Transverse colon (tissue), 4 donors: Measurements from ENCODE around the gene PGM1. TPM values are rescaled to one million over a fixed set of nuclear protein-coding genes. Genes with fewer than 3 reads are reported as not detected.

Experiments
- DNase-seq: peaks from one replicate; pipeline ENCODE4 v3.0.0-alpha.2; 2019
- H3K27ac ChIP-seq, 4 donors: fragments of 200-600 bp; sonication (generic); 2 replicates each; pipeline ENCODE4 v1.5.1; 2016 to 2018; ENCODE audit warnings: inconsistent platforms in 4 of 4
- H3K27me3 ChIP-seq: fragments of 200-600 bp; sonication (generic); 2 replicates; pipeline ENCODE4 v1.5.1; 2017; ENCODE audit warnings: inconsistent platforms
- H3K36me3 ChIP-seq, 4 donors: fragments of 200-600 bp; sonication (generic); 2 replicates each; pipeline ENCODE4 v1.5.1; 2017 to 2019; ENCODE audit warnings: inconsistent platforms in 4 of 4
- H3K4me1 ChIP-seq, 4 donors: fragments of 200-600 bp; sonication (generic); 2 replicates each; pipeline ENCODE4 v1.5.1; 2017 to 2020; ENCODE audit warnings: inconsistent platforms in 4 of 4
- H3K4me3 ChIP-seq, 4 donors: fragments of 200-600 bp; sonication (generic); 1 replicate in 1 of 4; 2 replicates in 3 of 4; pipeline versions ENCODE4 v1.5.1 to v1.6.1; 2017 to 2019; ENCODE audit warnings: inconsistent platforms in 4 of 4
- H3K9me3 ChIP-seq, 2 donors: fragments of 200-600 bp; sonication (generic); 2 replicates each; pipeline ENCODE4 v1.5.1; 2017 to 2019; ENCODE audit warnings: inconsistent platforms in 2 of 2
- CTCF ChIP-seq, 5 experiments: fragments of 200-600 bp in 3 of 5; fragments of 450-650 bp in 2 of 5; sonication (generic) in 3 of 5; IDR thresholded peaks; 1 replicate in 2 of 5; 2 replicates in 3 of 5; pipeline ENCODE4 v1.5.1; 2016 to 2017; ENCODE audit warnings: antibody characterized with exemption in 5 of 5, inconsistent platforms in 3 of 5, mild to moderate bottlenecking in 2 of 5, moderate library complexity in 1 of 5
- EP300 ChIP-seq: sonication (generic); formaldehyde crosslinking; IDR thresholded peaks from one replicate; pipeline ENCODE4 v1.6.1; 2017; ENCODE audit warnings: antibody characterized with exemption, low read depth
- POLR2A ChIP-seq: fragments of 450-650 bp; IDR thresholded peaks from one replicate; pipeline ENCODE4 v1.6.1; 2016; ENCODE audit warnings: antibody characterized with exemption, mild to moderate bottlenecking, moderate library complexity
- POLR2AphosphoS5 ChIP-seq, 3 donors: sonication (generic); formaldehyde crosslinking; IDR thresholded peaks; one replicate each; pipeline ENCODE4 v1.6.1; 2016; ENCODE audit warnings: antibody characterized with exemption in 3 of 3
- WGBS, 2 donors: methylation state at CpG; one replicate each; pipeline ENCODE4 v1.1.5; 2018; ENCODE audit warnings: low coverage in 1 of 2; 5-methylcytosine and 5-hydroxymethylcytosine counted together
- in situ Hi-C, 4 donors: fragments of 200-750 bp; cut with MboI; loops; one replicate each; pipeline versions ENCODE4 v1.15.0 to v1.15.1; 2017; ENCODE audit warnings: low sequenced_read_pairs in 3 of 4, low pct_ligation_motif_present in 1 of 4, low pct_unique_long_range_greater_than_20kb in 1 of 4
- intact Hi-C: fragments of 100-400 bp; cut with DNase I; formaldehyde crosslinking; loops from one replicate; pipeline ENCODE4 v1.15.1; 2023; ENCODE audit warnings: low total_unique reads
- total RNA-seq, 4 donors: library from RNA; depleted of rRNA; stranded (reverse); fragments of >200 nt; gene quantifications; one replicate each; pipeline ENCODE4 v1.1.0, GENCODE V29; 2016

Gene PGM1
- total RNA-seq, 4 donors from 2014 or later = 45.0 to 144 (median 103) TPM

GRCh38 chr1:63662841-63663240 lies 69.6 kb downstream of the PGM1 start:
- Histone ChIP-seq H3K4me3 (no peak overlapping the region), H3K9me3 (peaks cover 0 to 6% of the 10 kb centered on the region in 2 donors), H3K4me1 (no peaks in the 10 kb centered on the region), H3K27ac (no peak overlapping the region), H3K27me3 (no peaks in the 10 kb centered on the region), H3K36me3 (peaks cover 0 to 5% (median 0%) of the 10 kb centered on the region in 4 donors)
- intact Hi-C loops = no loop called here
- no peak for DNase-seq
- no peak for TF ChIP-seq CTCF (IDR thresholded peaks at IDR 0.05)
- no peak for TF ChIP-seq POLR2AphosphoS5 (IDR thresholded peaks at IDR 0.05)
- TF ChIP-seq POLR2A = no peak
- TF ChIP-seq EP300 = no peak
- WGBS, 2 donors = 95 to 100% methylated on average over 1 to 4 of the region's 4 CpGs
- in situ Hi-C loops = no loop called here

- H3K4me1 ChIP-seq = no peaks in the 10 kb centered on the region
- H3K27ac ChIP-seq = no peak overlapping the region
- DNase-seq = no peak
- H3K27me3 ChIP-seq = no peaks in the 10 kb centered on the region
- H3K9me3 ChIP-seq = peaks cover 0 to 6% of the 10 kb centered on the region in 2 donors
- in situ Hi-C loops = no loop called here
- TF ChIP-seq CTCF (IDR thresholded peaks at IDR 0.05) (no peak), POLR2A (no peak), POLR2AphosphoS5 (IDR thresholded peaks at IDR 0.05) (no peak), EP300 (no peak)
- 86% methylated on average over 3 of the region's 3 CpGs; no CpG with 5 or more reads in 1 of the 2 donors for WGBS, 2 donors
- H3K4me3 ChIP-seq = no peak overlapping the region
- intact Hi-C loops = no loop called here
- peaks cover 0 to 5% (median 0%) of the 10 kb centered on the region in 4 donors for H3K36me3 ChIP-seq
These were observed 70.1 kb downstream of the PGM1 start for GRCh38 chr1:63663301-63663700.

- no peak for DNase-seq
- intact Hi-C loops = no loop called here
- H3K4me1 ChIP-seq = no peaks in the 10 kb centered on the region
- in situ Hi-C loops = no loop called here
- no peak overlapping the region for H3K27ac ChIP-seq
- H3K36me3 ChIP-seq = peaks cover 0 to 5% (median 0%) of the 10 kb centered on the region in 4 donors
- H3K27me3 ChIP-seq = no peaks in the 10 kb centered on the region
- WGBS, 2 donors = 80 to 96% methylated on average over 3 to 5 of the region's 5 CpGs
- TF ChIP-seq POLR2A (no peak), EP300 (no peak), POLR2AphosphoS5 (IDR thresholded peaks at IDR 0.05) (no peak), CTCF (IDR thresholded peaks at IDR 0.05) (no peak)
- H3K4me3 ChIP-seq = no peak overlapping the region
- peaks cover 0 to 6% of the 10 kb centered on the region in 2 donors for H3K9me3 ChIP-seq
These were observed 70.7 kb downstream of the PGM1 start for GRCh38 chr1:63663873-63664272.

GRCh38 chr1:63664742-63665141 lies 71.5 kb downstream of the PGM1 start:
- in situ Hi-C loops = no loop called here
- H3K27ac ChIP-seq = no peak overlapping the region
- 93% methylated on average over 2 of the region's 2 CpGs; no CpG with 5 or more reads in 1 of the 2 donors for WGBS, 2 donors
- peaks cover 0 to 6% of the 10 kb centered on the region in 2 donors for H3K9me3 ChIP-seq
- no peaks in the 10 kb centered on the region for H3K27me3 ChIP-seq
- intact Hi-C loops = no loop called here
- H3K4me3 ChIP-seq = no peak overlapping the region
- TF ChIP-seq EP300 = no peak
- no peak for TF ChIP-seq POLR2AphosphoS5 (IDR thresholded peaks at IDR 0.05)
- TF ChIP-seq CTCF (IDR thresholded peaks at IDR 0.05) = no peak
- TF ChIP-seq POLR2A = no peak
- no peak for DNase-seq
- H3K4me1 ChIP-seq = no peaks in the 10 kb centered on the region
- H3K36me3 ChIP-seq = peaks cover 0 to 2% (median 0%) of the 10 kb centered on the region in 4 donors
